Endodermal cell (in vitro differentiated cells): ENCODE data around the gene ACKR4. TPM values are rescaled to one million over a fixed set of nuclear protein-coding genes. Genes with fewer than 3 reads are reported as not detected.

Experiments used
- DNase-seq: peaks from one replicate; pipeline ENCODE4 v3.0.0-alpha.2; 2017
- H3K27ac ChIP-seq: 2 replicates; pipeline ENCODE4 v1.5.1; 2013; ENCODE audit warnings: mild to moderate bottlenecking, low read depth, low read length, moderate library complexity
- H3K27me3 ChIP-seq: 2 replicates; pipeline ENCODE4 v1.6.1; 2013; ENCODE audit warnings: mild to moderate bottlenecking, low read length, moderate library complexity; ENCODE audit not compliant: insufficient read depth, control insufficient read depth, poor library complexity, severe bottlenecking
- H3K36me3 ChIP-seq: 2 replicates; pipeline ENCODE4 v1.7.0; 2013; ENCODE audit warnings: mild to moderate bottlenecking, low read length, moderate library complexity; ENCODE audit not compliant: control insufficient read depth, insufficient read depth
- H3K4me1 ChIP-seq: one replicate; pipeline ENCODE4 v1.7.0; 2013; ENCODE audit warnings: low read length; ENCODE audit not compliant: control insufficient read depth, insufficient read depth
- H3K4me3 ChIP-seq: 2 replicates; pipeline ENCODE4 v1.5.1; 2013; ENCODE audit warnings: mild to moderate bottlenecking, low read length, moderate library complexity
- H3K9ac ChIP-seq: 2 replicates; pipeline ENCODE4 v1.6.1; 2013; ENCODE audit warnings: mild to moderate bottlenecking, low read length, moderate library complexity; ENCODE audit not compliant: poor library complexity, severe bottlenecking; ENCODE audit errors: extremely low read depth
- H3K9me3 ChIP-seq: 2 replicates; pipeline ENCODE4 v1.6.1; 2013; ENCODE audit warnings: mild to moderate bottlenecking, low read length, moderate library complexity; ENCODE audit not compliant: control insufficient read depth
- H3K27ac Mint-ChIP-seq: 2 replicates; pipeline ENCODE4 v1.8.0; 2020; ENCODE audit warnings: mixed read lengths
- H3K27me3 Mint-ChIP-seq: 2 replicates; pipeline ENCODE4 v1.8.0; 2021; ENCODE audit warnings: mild to moderate bottlenecking, mixed read lengths; ENCODE audit not compliant: insufficient read depth
- H3K36me3 Mint-ChIP-seq: 2 replicates; pipeline ENCODE4 v1.8.0; 2020; ENCODE audit warnings: low read depth, mixed read lengths
- H3K4me1 Mint-ChIP-seq: 2 replicates; pipeline ENCODE4 v1.8.0; 2020; ENCODE audit warnings: mixed read lengths
- H3K4me3 Mint-ChIP-seq: 2 replicates; pipeline ENCODE4 v1.8.0; 2020; ENCODE audit warnings: mild to moderate bottlenecking, moderate library complexity, mixed read lengths
- H3K9me3 Mint-ChIP-seq: 2 replicates; pipeline ENCODE4 v1.8.0; 2020; ENCODE audit warnings: mild to moderate bottlenecking, mixed read lengths
- CTCF ChIP-seq: fragments of 200-600 bp; sonication (generic); conservative IDR thresholded peaks from 2 replicates; pipeline ENCODE4 v1.5.0; 2021; ENCODE audit warnings: antibody characterized with exemption, mild to moderate bottlenecking
- WGBS, 2 experiments: methylation state at CpG; one replicate each; pipeline versions ENCODE4 v1.1.5 to v1.1.7; 2013; ENCODE audit warnings: missing lambda C conversion rate in 2 of 2, mixed read lengths in 1 of 2; ENCODE audit not compliant: insufficient coverage in 1 of 2, insufficient read length in 1 of 2; 5-methylcytosine and 5-hydroxymethylcytosine counted together
- total RNA-seq, 2 donors: library from RNA; stranded (reverse); fragmentation: NEBNext Ultra II Directional in 1 of 2; extraction: Animal tissue kit (Norgen Biotek cat#: 25700) in 1 of 2; gene quantifications; 2 replicates in 1 of 2; 3 replicates in 1 of 2; pipeline ENCODE4 v1.2.1, GENCODE V29; 2021

ACKR4 gene
- total RNA-seq, 2 donors from 2014 or later = not detected

GRCh38 chr3:132592216-132592615 is 4.9 kb upstream of the ACKR4 start:
- H3K9me3 Mint-ChIP-seq = no peaks in the 10 kb centered on the region
- Histone ChIP-seq H3K9ac (no peak overlapping the region), H3K4me3 (no peak overlapping the region), H3K9me3 (no peaks in the 10 kb centered on the region), H3K27ac (no peak overlapping the region), H3K36me3 (no peaks in the 10 kb centered on the region), H3K4me1 (no peaks in the 10 kb centered on the region), H3K27me3 (no peaks in the 10 kb centered on the region)
- peaks cover 5% of the 10 kb centered on the region for H3K4me1 Mint-ChIP-seq
- DNase-seq = no peak
- no peak overlapping the region for H3K27ac Mint-ChIP-seq
- H3K4me3 Mint-ChIP-seq = no peak overlapping the region
- H3K27me3 Mint-ChIP-seq = no peaks in the 10 kb centered on the region
- H3K36me3 Mint-ChIP-seq = peaks cover 16% of the 10 kb centered on the region
- no peak for TF ChIP-seq CTCF

- no peak overlapping the region for H3K27ac Mint-ChIP-seq
- H3K27me3 ChIP-seq = no peaks in the 10 kb centered on the region
- TF ChIP-seq CTCF = no peak
- H3K27ac ChIP-seq = no peak overlapping the region
- H3K9ac ChIP-seq = no peak overlapping the region
- peaks cover 5% of the 10 kb centered on the region for H3K4me1 Mint-ChIP-seq
- H3K27me3 Mint-ChIP-seq = no peaks in the 10 kb centered on the region
- H3K9me3 Mint-ChIP-seq = no peaks in the 10 kb centered on the region
- no peak overlapping the region for H3K4me3 Mint-ChIP-seq
- no peaks in the 10 kb centered on the region for H3K9me3 ChIP-seq
- H3K4me1 ChIP-seq = no peaks in the 10 kb centered on the region
- DNase-seq = no peak
- no CpG with 5 or more reads among the region's 1 CpG for WGBS, 2 experiments
- H3K4me3 ChIP-seq = no peak overlapping the region
- H3K36me3 Mint-ChIP-seq = peaks cover 16% of the 10 kb centered on the region
- H3K36me3 ChIP-seq = no peaks in the 10 kb centered on the region
Observed at GRCh38 chr3:132593241-132593946, 3.7 kb upstream of the ACKR4 start.

- H3K27ac Mint-ChIP-seq = no peak overlapping the region
- H3K36me3 Mint-ChIP-seq = peaks cover 21% of the 10 kb centered on the region
- no peaks in the 10 kb centered on the region for H3K27me3 ChIP-seq
- peaks cover 5% of the 10 kb centered on the region for H3K4me1 Mint-ChIP-seq
- H3K4me1 ChIP-seq = no peaks in the 10 kb centered on the region
- no peak overlapping the region for H3K27ac ChIP-seq
- no peaks in the 10 kb centered on the region for H3K27me3 Mint-ChIP-seq
- H3K4me3 Mint-ChIP-seq = no peak overlapping the region
- no peak for TF ChIP-seq CTCF
- no peak overlapping the region for H3K9ac ChIP-seq
- H3K4me3 ChIP-seq = no peak overlapping the region
- DNase-seq = no peak
- no peaks in the 10 kb centered on the region for H3K36me3 ChIP-seq
- 97% methylated on average over 3 of the region's 3 CpGs; no CpG with 5 or more reads in 1 of the 2 experiments for WGBS, 2 experiments
- no peaks in the 10 kb centered on the region for H3K9me3 ChIP-seq
- H3K9me3 Mint-ChIP-seq = no peaks in the 10 kb centered on the region
Observed at GRCh38 chr3:132593947-132594323, 3.1 kb upstream of the ACKR4 start.
